SK-N-SH treated with all-trans-retinoic acid at 6 μM for 48 hours (cell line): ENCODE measurements around the gene EIF2D.

Source experiments
- ATAC-seq: fragments of 200-7000 bp; cut with Tn5 transposase; 3 replicates; pipeline ENCODE4 v1.9.1; 2020; ENCODE audit warnings: mild to moderate bottlenecking, moderate library complexity
- ARNTL ChIP-seq: fragments of 450-650 bp; formaldehyde crosslinking; IDR thresholded peaks from 2 replicates; pipeline ENCODE4 v1.5.0; 2020; ENCODE audit warnings: low read depth, mild to moderate bottlenecking, moderate library complexity, borderline replicate concordance
- BACH2 ChIP-seq: fragments of 250-450 bp; sonication (Bioruptor Pico); IDR thresholded peaks from 2 replicates; pipeline ENCODE4 v1.9.0; 2021; ENCODE audit warnings: mild to moderate bottlenecking, borderline replicate concordance
- CSDC2 ChIP-seq: fragments of 250-450 bp; sonication (Bioruptor Pico); IDR thresholded peaks from 2 replicates; pipeline ENCODE4 v1.5.0; 2020; ENCODE audit warnings: mild to moderate bottlenecking, moderate library complexity
- ESRRG ChIP-seq: fragments of 250-450 bp; sonication (Bioruptor Pico); IDR thresholded peaks from 2 replicates; pipeline ENCODE4 v1.6.1; 2021; ENCODE audit warnings: mild to moderate bottlenecking
- GLIS3 ChIP-seq: fragments of 250-450 bp; sonication (Bioruptor Pico); IDR thresholded peaks from 2 replicates; pipeline ENCODE4 v1.5.0; 2020; ENCODE audit warnings: mild to moderate bottlenecking, moderate library complexity
- ISL1 ChIP-seq: fragments of 250-450 bp; sonication (Bioruptor Pico); IDR thresholded peaks from 2 replicates; pipeline ENCODE4 v2.1.2; 2022; ENCODE audit warnings: mild to moderate bottlenecking, moderate library complexity
- OSR1 ChIP-seq: fragments of 250-450 bp; sonication (Bioruptor Pico); IDR thresholded peaks from 2 replicates; pipeline ENCODE4 v1.8.0; 2022; ENCODE audit warnings: moderate library complexity, mild to moderate bottlenecking, inconsistent platforms
- PATZ1 ChIP-seq: fragments of 250-450 bp; sonication (Bioruptor Pico); IDR thresholded peaks from 2 replicates; pipeline ENCODE4 v1.8.0; 2020; ENCODE audit warnings: mild to moderate bottlenecking, moderate library complexity, borderline replicate concordance
- POU6F1 ChIP-seq: fragments of 250-450 bp; sonication (Bioruptor Pico); IDR thresholded peaks from 2 replicates; pipeline ENCODE4 v1.8.0; 2021; ENCODE audit warnings: low read depth, mild to moderate bottlenecking, moderate library complexity, borderline replicate concordance
- RARB ChIP-seq: fragments of 250-450 bp; sonication (Bioruptor Pico); IDR thresholded peaks from 2 replicates; pipeline ENCODE4 v1.8.0; 2021; ENCODE audit warnings: mild to moderate bottlenecking, moderate library complexity
- SNAI2 ChIP-seq: fragments of 250-450 bp; sonication (Bioruptor Pico); IDR thresholded peaks from 2 replicates; pipeline ENCODE4 v1.5.0; 2020; ENCODE audit warnings: mild to moderate bottlenecking, moderate library complexity
- TOX ChIP-seq: fragments of 250-450 bp; sonication (Bioruptor Pico); IDR thresholded peaks from 2 replicates; pipeline ENCODE4 v1.8.0; 2021; ENCODE audit warnings: mild to moderate bottlenecking, moderate library complexity, borderline replicate concordance
- TSHZ2 ChIP-seq: fragments of 250-450 bp; sonication (Bioruptor Pico); IDR thresholded peaks from 2 replicates; pipeline ENCODE4 v1.5.0; 2020; ENCODE audit warnings: mild to moderate bottlenecking, moderate library complexity
- ZC3H10 ChIP-seq: fragments of 250-450 bp; sonication (Bioruptor Pico); IDR thresholded peaks from 2 replicates; pipeline ENCODE4 v1.5.1; 2021; ENCODE audit warnings: mild to moderate bottlenecking, moderate library complexity
- ZFP30 ChIP-seq: fragments of 450-650 bp; formaldehyde crosslinking; IDR thresholded peaks from 2 replicates; pipeline ENCODE4 v1.5.0; 2022; ENCODE audit warnings: mild to moderate bottlenecking, moderate library complexity
- ZNF565 ChIP-seq: fragments of 450-650 bp; formaldehyde crosslinking; conservative IDR thresholded peaks from 2 replicates; pipeline ENCODE4 v1.5.0; 2020; ENCODE audit warnings: low read depth, mild to moderate bottlenecking, moderate library complexity
- ZNF70 ChIP-seq: fragments of 450-650 bp; formaldehyde crosslinking; IDR thresholded peaks from 2 replicates; pipeline ENCODE4 v1.5.0; 2020; ENCODE audit warnings: mild to moderate bottlenecking, moderate library complexity
- TF ChIP-seq, protein P1 (sequence below): fragments of 250-450 bp; sonication (Bioruptor Pico); IDR thresholded peaks from 2 replicates; pipeline ENCODE4 v1.5.1; 2020; ENCODE audit warnings: low read depth, mild to moderate bottlenecking, moderate library complexity
- TF ChIP-seq, protein P2 (sequence below): fragments of 250-450 bp; sonication (Bioruptor Pico); IDR thresholded peaks from 2 replicates; pipeline ENCODE4 v1.5.1; 2021; ENCODE audit warnings: mild to moderate bottlenecking, moderate library complexity

Gene EIF2D

DNA sequence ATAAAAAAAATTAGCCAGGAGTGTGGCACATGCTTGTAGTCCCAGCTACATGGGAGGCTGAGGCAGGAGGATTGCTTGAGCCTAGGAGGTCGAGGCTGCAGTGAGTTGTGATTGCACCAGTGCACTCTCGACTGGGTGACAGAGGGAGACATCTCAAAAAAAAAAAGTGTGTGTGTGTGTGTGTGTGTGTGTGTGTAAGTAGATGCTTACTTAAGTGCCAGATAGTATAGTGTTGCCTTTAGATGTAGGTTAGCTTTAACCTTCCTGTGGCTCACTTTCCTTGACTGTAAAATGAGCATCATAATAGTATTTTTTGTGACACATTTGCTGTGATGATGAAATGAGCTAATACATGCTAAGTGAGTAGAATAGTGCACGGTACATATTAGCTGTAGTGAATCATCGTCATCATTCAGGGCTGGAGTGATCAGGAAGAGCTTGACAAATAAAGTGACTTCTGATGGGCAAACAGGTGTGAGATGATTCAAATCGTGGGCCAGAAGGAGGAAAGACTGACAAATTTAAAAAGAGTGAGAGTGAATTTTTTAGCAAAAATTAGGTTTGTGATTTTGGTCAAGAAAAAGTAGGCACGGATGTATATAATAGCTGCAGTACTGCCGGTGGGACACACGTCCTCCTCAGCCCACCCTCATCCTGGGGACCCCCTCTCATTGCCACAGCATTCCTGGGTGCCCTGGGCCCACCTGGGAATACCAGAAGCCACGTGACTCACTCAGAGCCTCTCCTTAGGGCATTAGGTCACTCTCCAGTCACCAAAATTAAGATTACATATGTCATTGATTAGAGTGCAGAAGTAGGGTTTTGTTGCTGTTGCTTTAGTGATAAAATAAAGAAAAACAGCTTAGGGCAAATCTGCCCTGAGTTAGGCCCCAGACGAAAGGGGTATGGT lies 33.9 kb downstream of the EIF2D start (continued):
- no peak for TF ChIP-seq TSHZ2 (CRISPR knock-in tag)

DNA sequence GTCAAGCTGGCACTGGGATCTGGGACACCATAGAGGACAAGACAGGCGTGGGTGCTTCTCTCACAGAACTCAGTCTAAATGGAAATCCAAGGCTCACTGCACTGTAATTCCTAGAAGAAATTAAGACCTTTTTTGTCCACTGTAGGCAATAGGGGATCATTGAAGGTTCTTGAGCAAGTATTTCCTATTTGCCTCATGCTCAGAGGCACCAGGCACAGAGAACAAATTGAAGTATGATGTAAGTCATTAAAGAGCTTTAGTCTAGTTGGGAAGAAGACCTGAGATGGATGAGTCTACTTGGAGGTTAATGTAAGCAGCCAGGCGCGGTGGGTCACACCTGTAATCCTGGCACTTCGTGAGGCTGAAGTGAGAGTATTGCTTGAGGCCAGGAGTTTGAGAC lies 34.6 kb downstream of the EIF2D start:
- no peak for ATAC-seq
- TF ChIP-seq GLIS3 (CRISPR knock-in tag) (no peak), PATZ1 (CRISPR knock-in tag) (no peak), OSR1 (CRISPR knock-in tag) (no peak), ZFP30 (no peak), ZNF565 (CRISPR knock-in tag) (no peak)
- TF ChIP-seq, protein P1, sequence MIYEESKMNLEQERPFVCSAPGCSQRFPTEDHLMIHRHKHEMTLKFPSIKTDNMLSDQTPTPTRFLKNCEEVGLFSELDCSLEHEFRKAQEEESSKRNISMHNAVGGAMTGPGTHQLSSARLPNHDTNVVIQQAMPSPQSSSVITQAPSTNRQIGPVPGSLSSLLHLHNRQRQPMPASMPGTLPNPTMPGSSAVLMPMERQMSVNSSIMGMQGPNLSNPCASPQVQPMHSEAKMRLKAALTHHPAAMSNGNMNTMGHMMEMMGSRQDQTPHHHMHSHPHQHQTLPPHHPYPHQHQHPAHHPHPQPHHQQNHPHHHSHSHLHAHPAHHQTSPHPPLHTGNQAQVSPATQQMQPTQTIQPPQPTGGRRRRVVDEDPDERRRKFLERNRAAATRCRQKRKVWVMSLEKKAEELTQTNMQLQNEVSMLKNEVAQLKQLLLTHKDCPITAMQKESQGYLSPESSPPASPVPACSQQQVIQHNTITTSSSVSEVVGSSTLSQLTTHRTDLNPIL (CRISPR knock-in tag) = no peak
- TF ChIP-seq, all 23 proteins: peak for 0

DNA sequence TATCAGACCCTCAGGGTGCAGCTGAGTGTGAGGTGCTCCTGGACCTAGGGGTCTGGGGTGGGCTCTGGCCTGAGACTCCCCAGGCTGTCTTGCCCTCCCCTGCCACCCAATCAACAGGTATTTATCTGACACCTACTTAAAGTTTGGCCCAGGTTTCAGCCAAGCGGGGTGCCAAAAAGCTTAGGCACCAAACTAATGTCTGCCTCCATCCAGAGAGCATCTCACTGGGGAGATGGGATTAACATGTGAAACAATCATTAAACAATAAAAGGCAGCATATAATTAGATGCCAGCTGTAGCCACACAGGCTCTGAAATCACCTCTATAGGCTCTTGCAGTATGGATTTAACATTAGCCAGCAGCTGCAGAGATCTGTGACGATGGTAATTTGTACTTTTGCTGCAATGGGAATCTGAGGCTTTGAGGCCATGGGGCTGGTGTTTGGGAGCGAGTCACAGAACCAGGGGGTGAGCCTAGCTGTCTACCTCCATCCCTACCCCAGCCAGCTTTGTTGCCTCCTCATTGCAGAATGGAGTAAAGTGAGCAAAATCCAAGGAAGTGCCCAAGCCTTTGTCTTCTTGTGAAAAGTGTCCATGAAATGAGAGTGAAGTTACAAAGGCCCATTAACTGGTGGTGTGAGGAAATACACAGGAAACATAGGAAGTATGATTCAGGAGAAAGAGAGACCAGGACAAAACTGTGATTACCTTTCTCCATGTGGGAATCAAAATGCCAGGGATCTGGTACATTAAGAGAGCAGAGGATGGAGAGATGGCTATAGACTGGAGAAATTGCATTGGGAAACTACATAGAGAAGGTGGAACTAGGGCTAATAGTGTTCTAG lies 36.1 kb downstream of the EIF2D start:
- no peak for ATAC-seq
- TF ChIP-seq ESRRG (CRISPR knock-in tag) (no peak), ISL1 (CRISPR knock-in tag) (no peak), SNAI2 (CRISPR knock-in tag) (no peak), ZC3H10 (CRISPR knock-in tag) (no peak), ZFP30 (no peak), GLIS3 (CRISPR knock-in tag) (no peak), RARB (CRISPR knock-in tag) (no peak), OSR1 (CRISPR knock-in tag) (no peak), ZNF70 (CRISPR knock-in tag) (no peak), TOX (no peak), TSHZ2 (CRISPR knock-in tag) (no peak), PATZ1 (CRISPR knock-in tag) (no peak), POU6F1 (CRISPR knock-in tag) (no peak), CSDC2 (CRISPR knock-in tag) (no peak), ARNTL (CRISPR knock-in tag) (no peak), BACH2 (no peak)
- TF ChIP-seq, protein P2, sequence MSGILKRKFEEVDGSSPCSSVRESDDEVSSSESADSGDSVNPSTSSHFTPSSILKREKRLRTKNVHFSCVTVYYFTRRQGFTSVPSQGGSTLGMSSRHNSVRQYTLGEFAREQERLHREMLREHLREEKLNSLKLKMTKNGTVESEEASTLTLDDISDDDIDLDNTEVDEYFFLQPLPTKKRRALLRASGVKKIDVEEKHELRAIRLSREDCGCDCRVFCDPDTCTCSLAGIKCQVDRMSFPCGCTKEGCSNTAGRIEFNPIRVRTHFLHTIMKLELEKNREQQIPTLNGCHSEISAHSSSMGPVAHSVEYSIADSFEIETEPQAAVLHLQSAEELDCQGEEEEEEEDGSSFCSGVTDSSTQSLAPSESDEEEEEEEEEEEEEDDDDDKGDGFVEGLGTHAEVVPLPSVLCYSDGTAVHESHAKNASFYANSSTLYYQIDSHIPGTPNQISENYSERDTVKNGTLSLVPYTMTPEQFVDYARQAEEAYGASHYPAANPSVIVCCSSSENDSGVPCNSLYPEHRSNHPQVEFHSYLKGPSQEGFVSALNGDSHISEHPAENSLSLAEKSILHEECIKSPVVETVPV (CRISPR knock-in tag) = no peak
- TF ChIP-seq, protein P1 (CRISPR knock-in tag) = no peak
